Measurements from ENCODE around the gene NR6A1. TPM values are rescaled to one million over a fixed set of nuclear protein-coding genes. Genes with fewer than 3 reads are reported as not detected.

NR6A1 gene
- total and polyA plus RNA-seq, 2 of the 13 experiments (the other 11 are each of a cell fraction or from before 2014, with no cell fraction given), result 28.1 to 31.5 TPM

- Histone ChIP-seq H3K36me3 (replicated peaks in 1 of 2; ENCODE audit: control insufficient read depth in 1 of 2, insufficient read depth in 2 of 2, low read length in 2 of 2) (no peaks in the 10 kb centered on the region), H2AFZ (ENCODE audit: low read length) (no peak overlapping the region), H4K20me1 (ENCODE audit: insufficient read depth, low read length) (no peaks in the 10 kb centered on the region), H3K4me3 (replicated peaks in 1 of 3; ENCODE audit: insufficient read depth in 1 of 3, low read depth in 2 of 3, low read length in 3 of 3) (no peak overlapping the region), H3K9ac (ENCODE audit: insufficient read depth, low read depth, low read length) (no peak overlapping the region), H3K27me3 (ENCODE audit: control insufficient read depth in 1 of 2, insufficient read depth in 2 of 2, low read length in 2 of 2) (no peaks in the 10 kb centered on the region), H3K79me2 (ENCODE audit: insufficient read depth, low read length) (peaks cover 16% of the 10 kb centered on the region), H3K27ac (ENCODE audit: extremely low read length, insufficient read depth, low read length) (no peak overlapping the region), H3K4me1 (ENCODE audit: insufficient read depth, low read length) (peaks cover 53% of the 10 kb centered on the region), H3K4me2 (ENCODE audit: low read depth, low read length) (no peak overlapping the region), H3K9me3 (ENCODE audit: low read length) (no peaks in the 10 kb centered on the region)
- TF ChIP-seq NFATC3 (CRISPR knock-in tag; IDR thresholded peaks at IDR 0.05), result no peak
- no peak for TF ChIP-seq NFAT5 (CRISPR knock-in tag; IDR thresholded peaks at IDR 0.05)
- TF ChIP-seq ZKSCAN5 (CRISPR knock-in tag; IDR thresholded peaks at IDR 0.05), result no peak
- no peak for TF ChIP-seq NFE2L2 (IDR thresholded peaks at IDR 0.05; ENCODE audit: low read length)
- no peak for TF ChIP-seq ZSCAN30 (CRISPR knock-in tag; IDR thresholded peaks at IDR 0.05)
- no peak for TF ChIP-seq ZNF577 (CRISPR knock-in tag; IDR thresholded peaks at IDR 0.05; ENCODE audit: borderline replicate concordance, low read depth)
- TF ChIP-seq ZNF574 (CRISPR knock-in tag; IDR thresholded peaks at IDR 0.05), result no peak
- TF ChIP-seq HNF4A (CRISPR knock-in tag; IDR thresholded peaks at IDR 0.05), result no peak
- TF ChIP-seq ZNF136 (CRISPR knock-in tag; IDR thresholded peaks at IDR 0.05; ENCODE audit: low read depth), result no peak
- POLR2A ChIA-PET, result no interaction called here
- CTCF ChIA-PET (ENCODE audit: low intra/inter-chr PET ratio, low total read pairs), result interaction anchor here (2.1 kb wide), 1 partner anchor 14 kb away, joined by 4 read pairs; no protein-coding TSS in a partner anchor
- 77% methylated on average over 6 of the region's 6 CpGs for WGBS (ENCODE audit: low lambda C conversion rate)
- FAIRE-seq (no peak), ATAC-seq (no peak), DNase-seq (ENCODE audit: low spot score) (no peak)
- BruUV-seq (replicated peaks), result no TSS peak
- in situ Hi-C loops (cut with HindIII; ENCODE audit: extremely low pct_ligation_motif_present, low pct_unique_long_range_greater_than_20kb) (no loop called here), intact Hi-C loops (cut with micrococcal nuclease; ENCODE audit: unreplicated experiment) (no loop called here)
Measured at GRCh38 chr9:124698265-124698664, 72.8 kb downstream of the NR6A1 start.
